A673 (cell line): ENCODE data around the gene CCNY.

Experiments
- CTCF ChIP-seq: fragments of 300-800, 200-600 bp; sonication (generic); conservative IDR thresholded peaks from 2 replicates; pipeline ENCODE4 v1.5.1; 2017; ENCODE audit warnings: low read depth, mild to moderate bottlenecking, antibody characterized with exemption, low read length, moderate library complexity, mixed read lengths
- EZH2 ChIP-seq: fragments of 200-600 bp; sonication (generic); IDR thresholded peaks from 2 replicates; pipeline ENCODE4 v1.6.1; 2017; ENCODE audit warnings: borderline replicate concordance, low read depth, mild to moderate bottlenecking, mixed read lengths, antibody characterized with exemption, low read length; ENCODE audit not compliant: poor library complexity, severe bottlenecking

- TF ChIP-seq CTCF, result no peak
- TF ChIP-seq EZH2, result no peak
These were observed 17.5 kb downstream of the CCNY start for GRCh38 chr10:35353805-35354204.
